ENCODE data around the gene CC2D1B. TPM values are rescaled to one million over a fixed set of nuclear protein-coding genes. Genes with fewer than 3 reads are reported as not detected.

Gene CC2D1B
- total and polyA plus RNA-seq, 2 experiments from 2014 or later = 5.7 to 13.1 TPM

DNA sequence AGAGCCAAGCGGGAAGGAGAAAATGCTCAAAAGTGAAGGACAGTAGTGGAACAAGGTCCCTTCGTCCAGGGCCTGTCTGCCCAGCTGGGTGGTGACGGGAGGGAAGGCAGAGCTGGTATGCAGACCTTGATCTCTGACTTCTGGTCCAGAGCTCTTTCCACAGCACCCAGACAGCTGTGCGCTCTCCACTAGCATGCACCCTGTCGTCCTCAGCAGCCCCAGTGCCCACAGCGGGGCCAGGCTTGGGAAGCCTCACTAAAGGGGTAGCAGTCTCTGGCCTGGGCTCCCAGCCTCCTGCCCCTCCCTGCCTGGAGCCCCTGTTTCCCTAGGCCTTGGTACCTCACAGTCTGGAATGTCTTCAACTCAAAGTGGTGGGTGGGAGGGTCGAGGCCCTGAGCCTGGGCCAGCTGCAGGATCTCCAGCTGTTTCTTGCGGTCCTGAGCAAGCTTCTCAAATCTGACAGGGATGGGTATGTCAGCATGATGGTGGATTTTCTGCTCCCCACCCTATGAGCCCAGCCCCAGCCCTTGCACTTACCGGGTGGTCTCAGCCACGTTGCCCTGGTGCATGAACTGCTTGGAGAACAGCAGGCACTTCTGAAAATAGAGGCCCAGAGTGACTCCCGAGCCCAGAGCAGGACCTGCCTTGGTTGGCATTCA lies 10.0 kb downstream of the CC2D1B start:
- Mint-ChIP-seq H3K4me1 (peaks cover 7% of the 10 kb centered on the region; the same call in 2 of the 3 replicates), H3K36me3 (ENCODE audit: low read depth) (peaks cover 74% of the 10 kb centered on the region), H3K4me3 (no peak overlapping the region; the same call in 2 of the 3 replicates), H3K27ac (no peak overlapping the region), H3K27me3 (ENCODE audit: insufficient read depth, low read depth, poor library complexity) (peaks cover 22% of the 10 kb centered on the region), H3K9me3 (no peaks in the 10 kb centered on the region)
- H2AFZ ChIP-seq = no peak overlapping the region
- H3K36me3 ChIP-seq (ENCODE audit: insufficient read depth) = peaks cover 18% of the 10 kb centered on the region
- no peaks in the 10 kb centered on the region for H3K27me3 ChIP-seq (ENCODE audit: insufficient read depth)
- peaks cover 10% of the 10 kb centered on the region; the same call in 1 of the 2 replicates for H3F3A ChIP-seq (replicated peaks; ENCODE audit: low read depth)
- H3K9me2 ChIP-seq (ENCODE audit: insufficient read depth) = no peaks in the 10 kb centered on the region
- H3K27ac ChIP-seq (ENCODE audit: low read depth) = no peak overlapping the region
- no peak for TF ChIP-seq ZNF114 (CRISPR knock-in tag; IDR thresholded peaks at IDR 0.05)
- no peak for TF ChIP-seq CREB1 (CRISPR knock-in tag; IDR thresholded peaks at IDR 0.05; ENCODE audit: low read depth)
- DNase-seq (ENCODE audit: low spot score) (no peak), ATAC-seq (no peak)
- no peak overlapping the region for H3K4me3 ChIP-seq
- no peaks in the 10 kb centered on the region for H3K79me2 ChIP-seq (replicated peaks; ENCODE audit: insufficient read depth)
- peaks cover 9% of the 10 kb centered on the region for H3K4me1 ChIP-seq (ENCODE audit: insufficient read depth)
- H4K20me1 ChIP-seq (replicated peaks; ENCODE audit: insufficient read depth) = no peaks in the 10 kb centered on the region; the same call in 1 of the 2 replicates
- no peak overlapping the region for H3K4me2 ChIP-seq

DNA sequence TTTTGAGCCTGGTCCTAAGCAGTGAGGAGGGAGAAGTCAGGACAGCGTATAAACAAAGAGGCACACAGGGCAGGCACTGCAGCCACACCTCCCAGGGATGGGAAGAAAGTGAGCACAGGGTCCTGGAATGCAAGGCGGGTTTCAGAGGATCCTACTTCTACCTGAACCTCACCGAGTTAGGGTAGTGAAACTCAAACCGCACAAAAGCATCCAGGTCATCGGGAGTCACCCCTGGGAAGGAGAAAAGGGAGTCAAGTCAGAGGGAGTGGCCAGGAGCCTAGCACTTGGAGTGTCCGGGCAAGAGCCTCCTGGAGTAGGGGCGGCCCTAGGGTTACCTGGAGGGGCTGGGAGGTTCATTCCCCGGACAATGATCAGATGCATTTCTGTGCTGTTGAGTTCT lies 10.6 kb downstream of the CC2D1B start:
- H3K27me3 ChIP-seq (ENCODE audit: insufficient read depth) = no peaks in the 10 kb centered on the region
- H3K36me3 ChIP-seq (ENCODE audit: insufficient read depth) = peaks cover 18% of the 10 kb centered on the region
- no peak overlapping the region for H3K27ac ChIP-seq (ENCODE audit: low read depth)
- H3F3A ChIP-seq (replicated peaks; ENCODE audit: low read depth) = peaks cover 10% of the 10 kb centered on the region; the same call in 1 of the 2 replicates
- no peaks in the 10 kb centered on the region for H3K9me2 ChIP-seq (ENCODE audit: insufficient read depth)
- Mint-ChIP-seq H3K9me3 (no peaks in the 10 kb centered on the region), H3K27ac (no peak overlapping the region), H3K36me3 (ENCODE audit: low read depth) (peaks cover 75% of the 10 kb centered on the region), H3K4me3 (no peak overlapping the region), H3K4me1 (peaks cover 11% of the 10 kb centered on the region; the same call in 2 of the 3 replicates), H3K27me3 (ENCODE audit: insufficient read depth, low read depth, poor library complexity) (peaks cover 22% of the 10 kb centered on the region)
- no peaks in the 10 kb centered on the region for H3K79me2 ChIP-seq (replicated peaks; ENCODE audit: insufficient read depth)
- H3K4me3 ChIP-seq = no peak overlapping the region
- no peak overlapping the region for H3K4me2 ChIP-seq
- DNase-seq (ENCODE audit: low spot score) (no peak), ATAC-seq (no peak)
- H2AFZ ChIP-seq = no peak overlapping the region
- H3K4me1 ChIP-seq (ENCODE audit: insufficient read depth) = peaks cover 9% of the 10 kb centered on the region
- no peaks in the 10 kb centered on the region; the same call in 1 of the 2 replicates for H4K20me1 ChIP-seq (replicated peaks; ENCODE audit: insufficient read depth)
- TF ChIP-seq NANOG (IDR thresholded peaks at IDR 0.05; ENCODE audit: borderline replicate concordance) = no peak
- no peak for TF ChIP-seq ZNF114 (CRISPR knock-in tag; IDR thresholded peaks at IDR 0.05)
- TF ChIP-seq, protein P1, sequence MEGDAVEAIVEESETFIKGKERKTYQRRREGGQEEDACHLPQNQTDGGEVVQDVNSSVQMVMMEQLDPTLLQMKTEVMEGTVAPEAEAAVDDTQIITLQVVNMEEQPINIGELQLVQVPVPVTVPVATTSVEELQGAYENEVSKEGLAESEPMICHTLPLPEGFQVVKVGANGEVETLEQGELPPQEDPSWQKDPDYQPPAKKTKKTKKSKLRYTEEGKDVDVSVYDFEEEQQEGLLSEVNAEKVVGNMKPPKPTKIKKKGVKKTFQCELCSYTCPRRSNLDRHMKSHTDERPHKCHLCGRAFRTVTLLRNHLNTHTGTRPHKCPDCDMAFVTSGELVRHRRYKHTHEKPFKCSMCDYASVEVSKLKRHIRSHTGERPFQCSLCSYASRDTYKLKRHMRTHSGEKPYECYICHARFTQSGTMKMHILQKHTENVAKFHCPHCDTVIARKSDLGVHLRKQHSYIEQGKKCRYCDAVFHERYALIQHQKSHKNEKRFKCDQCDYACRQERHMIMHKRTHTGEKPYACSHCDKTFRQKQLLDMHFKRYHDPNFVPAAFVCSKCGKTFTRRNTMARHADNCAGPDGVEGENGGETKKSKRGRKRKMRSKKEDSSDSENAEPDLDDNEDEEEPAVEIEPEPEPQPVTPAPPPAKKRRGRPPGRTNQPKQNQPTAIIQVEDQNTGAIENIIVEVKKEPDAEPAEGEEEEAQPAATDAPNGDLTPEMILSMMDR (conservative IDR thresholded peaks at IDR 0.05; ENCODE audit: low read depth in 2 of 2) = no peak
- TF ChIP-seq STAT1 (IDR thresholded peaks at IDR 0.05; ENCODE audit: unreplicated experiment) = no peak
- TF ChIP-seq CREB1 (CRISPR knock-in tag; IDR thresholded peaks at IDR 0.05; ENCODE audit: low read depth) = no peak
- TF ChIP-seq, protein P2, sequence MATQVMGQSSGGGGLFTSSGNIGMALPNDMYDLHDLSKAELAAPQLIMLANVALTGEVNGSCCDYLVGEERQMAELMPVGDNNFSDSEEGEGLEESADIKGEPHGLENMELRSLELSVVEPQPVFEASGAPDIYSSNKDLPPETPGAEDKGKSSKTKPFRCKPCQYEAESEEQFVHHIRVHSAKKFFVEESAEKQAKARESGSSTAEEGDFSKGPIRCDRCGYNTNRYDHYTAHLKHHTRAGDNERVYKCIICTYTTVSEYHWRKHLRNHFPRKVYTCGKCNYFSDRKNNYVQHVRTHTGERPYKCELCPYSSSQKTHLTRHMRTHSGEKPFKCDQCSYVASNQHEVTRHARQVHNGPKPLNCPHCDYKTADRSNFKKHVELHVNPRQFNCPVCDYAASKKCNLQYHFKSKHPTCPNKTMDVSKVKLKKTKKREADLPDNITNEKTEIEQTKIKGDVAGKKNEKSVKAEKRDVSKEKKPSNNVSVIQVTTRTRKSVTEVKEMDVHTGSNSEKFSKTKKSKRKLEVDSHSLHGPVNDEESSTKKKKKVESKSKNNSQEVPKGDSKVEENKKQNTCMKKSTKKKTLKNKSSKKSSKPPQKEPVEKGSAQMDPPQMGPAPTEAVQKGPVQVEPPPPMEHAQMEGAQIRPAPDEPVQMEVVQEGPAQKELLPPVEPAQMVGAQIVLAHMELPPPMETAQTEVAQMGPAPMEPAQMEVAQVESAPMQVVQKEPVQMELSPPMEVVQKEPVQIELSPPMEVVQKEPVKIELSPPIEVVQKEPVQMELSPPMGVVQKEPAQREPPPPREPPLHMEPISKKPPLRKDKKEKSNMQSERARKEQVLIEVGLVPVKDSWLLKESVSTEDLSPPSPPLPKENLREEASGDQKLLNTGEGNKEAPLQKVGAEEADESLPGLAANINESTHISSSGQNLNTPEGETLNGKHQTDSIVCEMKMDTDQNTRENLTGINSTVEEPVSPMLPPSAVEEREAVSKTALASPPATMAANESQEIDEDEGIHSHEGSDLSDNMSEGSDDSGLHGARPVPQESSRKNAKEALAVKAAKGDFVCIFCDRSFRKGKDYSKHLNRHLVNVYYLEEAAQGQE (IDR thresholded peaks at IDR 0.05; ENCODE audit: unreplicated experiment) = no peak
- TF ChIP-seq, protein P3, sequence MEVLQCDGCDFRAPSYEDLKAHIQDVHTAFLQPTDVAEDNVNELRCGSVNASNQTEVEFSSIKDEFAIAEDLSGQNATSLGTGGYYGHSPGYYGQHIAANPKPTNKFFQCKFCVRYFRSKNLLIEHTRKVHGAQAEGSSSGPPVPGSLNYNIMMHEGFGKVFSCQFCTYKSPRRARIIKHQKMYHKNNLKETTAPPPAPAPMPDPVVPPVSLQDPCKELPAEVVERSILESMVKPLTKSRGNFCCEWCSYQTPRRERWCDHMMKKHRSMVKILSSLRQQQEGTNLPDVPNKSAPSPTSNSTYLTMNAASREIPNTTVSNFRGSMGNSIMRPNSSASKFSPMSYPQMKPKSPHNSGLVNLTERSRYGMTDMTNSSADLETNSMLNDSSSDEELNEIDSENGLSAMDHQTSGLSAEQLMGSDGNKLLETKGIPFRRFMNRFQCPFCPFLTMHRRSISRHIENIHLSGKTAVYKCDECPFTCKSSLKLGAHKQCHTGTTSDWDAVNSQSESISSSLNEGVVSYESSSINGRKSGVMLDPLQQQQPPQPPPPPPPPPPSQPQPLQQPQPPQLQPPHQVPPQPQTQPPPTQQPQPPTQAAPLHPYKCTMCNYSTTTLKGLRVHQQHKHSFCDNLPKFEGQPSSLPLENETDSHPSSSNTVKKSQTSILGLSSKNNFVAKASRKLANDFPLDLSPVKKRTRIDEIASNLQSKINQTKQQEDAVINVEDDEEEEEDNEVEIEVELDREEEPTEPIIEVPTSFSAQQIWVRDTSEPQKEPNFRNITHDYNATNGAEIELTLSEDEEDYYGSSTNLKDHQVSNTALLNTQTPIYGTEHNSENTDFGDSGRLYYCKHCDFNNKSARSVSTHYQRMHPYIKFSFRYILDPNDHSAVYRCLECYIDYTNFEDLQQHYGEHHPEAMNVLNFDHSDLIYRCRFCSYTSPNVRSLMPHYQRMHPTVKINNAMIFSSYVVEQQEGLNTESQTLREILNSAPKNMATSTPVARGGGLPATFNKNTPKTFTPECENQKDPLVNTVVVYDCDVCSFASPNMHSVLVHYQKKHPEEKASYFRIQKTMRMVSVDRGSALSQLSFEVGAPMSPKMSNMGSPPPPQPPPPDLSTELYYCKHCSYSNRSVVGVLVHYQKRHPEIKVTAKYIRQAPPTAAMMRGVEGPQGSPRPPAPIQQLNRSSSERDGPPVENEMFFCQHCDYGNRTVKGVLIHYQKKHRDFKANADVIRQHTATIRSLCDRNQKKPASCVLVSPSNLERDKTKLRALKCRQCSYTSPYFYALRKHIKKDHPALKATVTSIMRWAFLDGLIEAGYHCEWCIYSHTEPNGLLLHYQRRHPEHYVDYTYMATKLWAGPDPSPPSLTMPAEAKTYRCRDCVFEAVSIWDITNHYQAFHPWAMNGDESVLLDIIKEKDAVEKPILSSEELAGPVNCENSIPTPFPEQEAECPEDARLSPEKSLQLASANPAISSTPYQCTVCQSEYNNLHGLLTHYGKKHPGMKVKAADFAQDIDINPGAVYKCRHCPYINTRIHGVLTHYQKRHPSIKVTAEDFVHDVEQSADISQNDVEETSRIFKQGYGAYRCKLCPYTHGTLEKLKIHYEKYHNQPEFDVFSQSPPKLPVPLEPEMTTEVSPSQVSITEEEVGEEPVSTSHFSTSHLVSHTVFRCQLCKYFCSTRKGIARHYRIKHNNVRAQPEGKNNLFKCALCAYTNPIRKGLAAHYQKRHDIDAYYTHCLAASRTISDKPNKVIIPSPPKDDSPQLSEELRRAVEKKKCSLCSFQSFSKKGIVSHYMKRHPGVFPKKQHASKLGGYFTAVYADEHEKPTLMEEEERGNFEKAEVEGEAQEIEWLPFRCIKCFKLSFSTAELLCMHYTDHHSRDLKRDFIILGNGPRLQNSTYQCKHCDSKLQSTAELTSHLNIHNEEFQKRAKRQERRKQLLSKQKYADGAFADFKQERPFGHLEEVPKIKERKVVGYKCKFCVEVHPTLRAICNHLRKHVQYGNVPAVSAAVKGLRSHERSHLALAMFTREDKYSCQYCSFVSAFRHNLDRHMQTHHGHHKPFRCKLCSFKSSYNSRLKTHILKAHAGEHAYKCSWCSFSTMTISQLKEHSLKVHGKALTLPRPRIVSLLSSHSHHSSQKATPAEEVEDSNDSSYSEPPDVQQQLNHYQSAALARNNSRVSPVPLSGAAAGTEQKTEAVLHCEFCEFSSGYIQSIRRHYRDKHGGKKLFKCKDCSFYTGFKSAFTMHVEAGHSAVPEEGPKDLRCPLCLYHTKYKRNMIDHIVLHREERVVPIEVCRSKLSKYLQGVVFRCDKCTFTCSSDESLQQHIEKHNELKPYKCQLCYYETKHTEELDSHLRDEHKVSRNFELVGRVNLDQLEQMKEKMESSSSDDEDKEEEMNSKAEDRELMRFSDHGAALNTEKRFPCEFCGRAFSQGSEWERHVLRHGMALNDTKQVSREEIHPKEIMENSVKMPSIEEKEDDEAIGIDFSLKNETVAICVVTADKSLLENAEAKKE (CRISPR knock-in tag; IDR thresholded peaks at IDR 0.05) = no peak
- no peak for TF ChIP-seq EZH2phosphoT487 (IDR thresholded peaks at IDR 0.05; ENCODE audit: unreplicated experiment)
- no peak for TF ChIP-seq POLR2AphosphoS5 (IDR thresholded peaks at IDR 0.05; ENCODE audit: low read depth)
